ENCODE measurements around the gene ENTPD8. TPM values are rescaled to one million over a fixed set of nuclear protein-coding genes. Genes with fewer than 3 reads are reported as not detected.

ENTPD8 gene
- total and polyA plus RNA-seq, 2 of the 4 experiments (the other 2 are of a cell fraction) = 0.07 TPM; not detected in 1

DNA sequence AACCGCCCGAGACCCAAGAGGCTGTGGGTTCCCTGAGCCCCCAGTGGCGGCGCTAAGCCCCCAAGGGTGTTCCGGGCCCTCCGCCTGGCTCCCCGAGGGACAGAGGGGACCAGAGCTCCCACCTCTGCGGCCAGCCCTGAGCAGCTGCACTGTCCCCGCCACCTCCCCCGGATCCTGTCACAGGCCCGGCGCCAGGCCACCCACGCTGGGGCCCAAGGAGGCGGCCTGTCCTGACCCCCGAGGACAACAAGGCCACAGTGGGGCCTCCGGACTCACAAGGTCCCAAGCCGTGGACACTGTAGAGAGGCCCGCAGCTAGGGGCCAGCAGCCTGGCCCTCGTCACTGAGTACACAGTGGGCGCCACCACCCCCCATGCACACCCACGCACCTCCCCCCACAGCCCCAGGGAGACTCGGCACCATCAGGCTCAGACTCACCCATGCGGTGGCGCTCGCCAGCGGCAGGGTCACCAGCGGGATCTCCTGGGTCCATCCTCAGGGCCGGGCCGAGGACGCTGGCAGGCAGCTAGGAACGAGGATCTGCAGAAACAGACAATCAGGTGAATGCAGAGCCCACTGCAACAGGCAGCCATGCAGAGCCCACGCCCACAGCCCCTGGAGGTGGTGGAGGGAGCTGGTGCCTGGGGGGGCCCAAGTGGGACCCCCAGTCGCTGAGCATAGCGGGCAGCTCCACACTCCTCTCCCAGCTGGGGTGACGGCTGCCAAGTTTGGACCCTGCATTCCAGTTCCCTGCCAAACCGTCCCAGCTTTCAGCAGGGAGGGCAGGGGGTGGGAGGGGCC lies 46.1 kb downstream of the ENTPD8 start:
- 83% methylated on average over 15 of the region's 36 CpGs; no CpG with 5 or more reads in 1 of the 2 experiments for WGBS, 2 experiments (ENCODE audit: extremely low coverage in 2 of 2, insufficient read length in 1 of 2)
- H3K4me1 ChIP-seq (ENCODE audit: control insufficient read depth, insufficient read depth, low read length) = peaks cover 11% of the 10 kb centered on the region
- no peaks in the 10 kb centered on the region for H3K9me3 ChIP-seq (ENCODE audit: control insufficient read depth, insufficient read depth, low read length)
- H3K23ac ChIP-seq (ENCODE audit: low read depth, low read length) = no peak overlapping the region
- H4K20me1 ChIP-seq (ENCODE audit: insufficient read depth, low read length) = peaks cover 3% of the 10 kb centered on the region
- H3K18ac ChIP-seq (ENCODE audit: low read depth, low read length) = no peak overlapping the region
- H2BK15ac ChIP-seq (ENCODE audit: low read depth, low read length) = no peak overlapping the region
- no TSS peak for BruUV-seq (replicated peaks)
- POLR2A ChIA-PET (ENCODE audit: unreplicated experiment) = no interaction called here
- no peak overlapping the region for H2BK120ac ChIP-seq (ENCODE audit: low read depth, low read length)
- H3K56ac ChIP-seq (ENCODE audit: extremely low read depth, insufficient read depth, low read length) = no peak overlapping the region
- H4K91ac ChIP-seq (ENCODE audit: insufficient read depth, low read depth, low read length) = no peak overlapping the region
- intact Hi-C loops (cut with micrococcal nuclease) = no loop called here
- DNase-seq = no peak
- H4K8ac ChIP-seq (ENCODE audit: low read depth in 2 of 2, low read length in 2 of 2) = no peak overlapping the region
- peaks cover 3% of the 10 kb centered on the region; the same call in 1 of the 2 replicates for H3K9me1 ChIP-seq (ENCODE audit: insufficient read depth, low read length)
- in situ Hi-C loops (cut with MboI; ENCODE audit: low sequenced_read_pairs) = no loop called here
- no peak overlapping the region for H3K9ac ChIP-seq (ENCODE audit: low read depth, low read length)
- H3K4me3 ChIP-seq (ENCODE audit: insufficient read depth, low read depth, low read length) = no peak overlapping the region
- H2AK9ac ChIP-seq (replicated peaks; ENCODE audit: low read depth, low read length, poor library complexity) = no peak overlapping the region
- H3K4ac ChIP-seq (ENCODE audit: low read depth, low read length) = no peak overlapping the region
- ATAC-seq (ENCODE audit: low read depth) = no peak
- dilution Hi-C loops (cut with HindIII; ENCODE audit: low sequenced_read_pairs, unreplicated experiment) = no loop called here
- H3K4me2 ChIP-seq (ENCODE audit: low read depth, low read length) = no peak overlapping the region
- CTCF ChIA-PET = no interaction called here
- H2BK20ac ChIP-seq (ENCODE audit: low read depth, low read length) = no peak overlapping the region
- no peaks in the 10 kb centered on the region; a peak in 1 of 4 replicates for H3K79me1 ChIP-seq (ENCODE audit: low read depth in 1 of 2, low read length in 2 of 2)
- no peak overlapping the region for H2AFZ ChIP-seq (replicated peaks; ENCODE audit: low read length, poor library complexity)
- no peak overlapping the region for H4K5ac ChIP-seq (ENCODE audit: low read depth, low read length)
- no peaks in the 10 kb centered on the region for H3K27me3 ChIP-seq (ENCODE audit: control insufficient read depth, insufficient read depth, low read length)
- H3K14ac ChIP-seq (replicated peaks; ENCODE audit: low read depth, low read length) = no peak overlapping the region
- no peak overlapping the region for H3K27ac ChIP-seq (ENCODE audit: insufficient read depth, low read length)
- H2AK5ac ChIP-seq (ENCODE audit: low read depth, low read length) = no peak overlapping the region
- TF ChIP-seq RFX5 (IDR thresholded peaks at IDR 0.05; ENCODE audit: low read depth, low read length) = no peak
- H3K36me3 ChIP-seq (ENCODE audit: control insufficient read depth, insufficient read depth, low read length) = peaks cover 4% of the 10 kb centered on the region; the same call in 1 of the 2 replicates
- no peak overlapping the region for H2BK5ac ChIP-seq (ENCODE audit: low read depth, low read length, poor library complexity, severe bottlenecking)

All from IMR-90 (cell line).